Measurements from ENCODE around the gene RASA2. TPM values are rescaled to one million over a fixed set of nuclear protein-coding genes. Genes with fewer than 3 reads are reported as not detected.

Gene RASA2
- total and polyA plus RNA-seq, 2 experiments from 2014 or later, result 16.6 to 28.6 TPM

DNA sequence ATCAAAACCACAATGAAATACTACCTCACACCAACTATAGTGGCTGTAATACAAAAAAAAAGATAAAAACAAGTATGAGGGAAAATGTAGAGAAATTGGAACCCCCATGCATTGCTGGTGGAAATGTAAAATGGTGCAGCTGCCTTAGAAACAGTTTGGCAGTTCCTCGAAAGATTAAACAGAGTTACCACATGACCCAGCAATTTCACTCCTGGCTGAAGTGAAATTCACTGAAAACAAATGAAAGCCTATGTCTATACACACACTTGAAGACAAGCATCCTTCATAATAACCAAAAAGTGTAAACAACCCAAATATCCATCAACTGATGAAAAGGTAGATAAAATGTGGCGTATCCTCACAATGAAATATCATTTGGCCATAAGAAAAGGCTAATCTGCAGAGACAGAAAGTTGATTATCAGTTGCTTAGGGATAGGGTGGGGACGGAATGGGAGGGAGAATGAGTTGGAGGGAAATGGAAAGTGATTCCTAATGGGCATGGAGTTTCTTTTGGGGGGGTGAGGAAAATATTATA is 20.1 kb upstream of the RASA2 start (continued):
- TF ChIP-seq, protein P1, sequence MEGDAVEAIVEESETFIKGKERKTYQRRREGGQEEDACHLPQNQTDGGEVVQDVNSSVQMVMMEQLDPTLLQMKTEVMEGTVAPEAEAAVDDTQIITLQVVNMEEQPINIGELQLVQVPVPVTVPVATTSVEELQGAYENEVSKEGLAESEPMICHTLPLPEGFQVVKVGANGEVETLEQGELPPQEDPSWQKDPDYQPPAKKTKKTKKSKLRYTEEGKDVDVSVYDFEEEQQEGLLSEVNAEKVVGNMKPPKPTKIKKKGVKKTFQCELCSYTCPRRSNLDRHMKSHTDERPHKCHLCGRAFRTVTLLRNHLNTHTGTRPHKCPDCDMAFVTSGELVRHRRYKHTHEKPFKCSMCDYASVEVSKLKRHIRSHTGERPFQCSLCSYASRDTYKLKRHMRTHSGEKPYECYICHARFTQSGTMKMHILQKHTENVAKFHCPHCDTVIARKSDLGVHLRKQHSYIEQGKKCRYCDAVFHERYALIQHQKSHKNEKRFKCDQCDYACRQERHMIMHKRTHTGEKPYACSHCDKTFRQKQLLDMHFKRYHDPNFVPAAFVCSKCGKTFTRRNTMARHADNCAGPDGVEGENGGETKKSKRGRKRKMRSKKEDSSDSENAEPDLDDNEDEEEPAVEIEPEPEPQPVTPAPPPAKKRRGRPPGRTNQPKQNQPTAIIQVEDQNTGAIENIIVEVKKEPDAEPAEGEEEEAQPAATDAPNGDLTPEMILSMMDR (conservative IDR thresholded peaks at IDR 0.05; ENCODE audit: low read depth in 2 of 2), result no peak
- no peak for TF ChIP-seq EZH2phosphoT487 (IDR thresholded peaks at IDR 0.05; ENCODE audit: unreplicated experiment)
- TF ChIP-seq ZNF114 (CRISPR knock-in tag; IDR thresholded peaks at IDR 0.05), result no peak
- TF ChIP-seq, protein P2, sequence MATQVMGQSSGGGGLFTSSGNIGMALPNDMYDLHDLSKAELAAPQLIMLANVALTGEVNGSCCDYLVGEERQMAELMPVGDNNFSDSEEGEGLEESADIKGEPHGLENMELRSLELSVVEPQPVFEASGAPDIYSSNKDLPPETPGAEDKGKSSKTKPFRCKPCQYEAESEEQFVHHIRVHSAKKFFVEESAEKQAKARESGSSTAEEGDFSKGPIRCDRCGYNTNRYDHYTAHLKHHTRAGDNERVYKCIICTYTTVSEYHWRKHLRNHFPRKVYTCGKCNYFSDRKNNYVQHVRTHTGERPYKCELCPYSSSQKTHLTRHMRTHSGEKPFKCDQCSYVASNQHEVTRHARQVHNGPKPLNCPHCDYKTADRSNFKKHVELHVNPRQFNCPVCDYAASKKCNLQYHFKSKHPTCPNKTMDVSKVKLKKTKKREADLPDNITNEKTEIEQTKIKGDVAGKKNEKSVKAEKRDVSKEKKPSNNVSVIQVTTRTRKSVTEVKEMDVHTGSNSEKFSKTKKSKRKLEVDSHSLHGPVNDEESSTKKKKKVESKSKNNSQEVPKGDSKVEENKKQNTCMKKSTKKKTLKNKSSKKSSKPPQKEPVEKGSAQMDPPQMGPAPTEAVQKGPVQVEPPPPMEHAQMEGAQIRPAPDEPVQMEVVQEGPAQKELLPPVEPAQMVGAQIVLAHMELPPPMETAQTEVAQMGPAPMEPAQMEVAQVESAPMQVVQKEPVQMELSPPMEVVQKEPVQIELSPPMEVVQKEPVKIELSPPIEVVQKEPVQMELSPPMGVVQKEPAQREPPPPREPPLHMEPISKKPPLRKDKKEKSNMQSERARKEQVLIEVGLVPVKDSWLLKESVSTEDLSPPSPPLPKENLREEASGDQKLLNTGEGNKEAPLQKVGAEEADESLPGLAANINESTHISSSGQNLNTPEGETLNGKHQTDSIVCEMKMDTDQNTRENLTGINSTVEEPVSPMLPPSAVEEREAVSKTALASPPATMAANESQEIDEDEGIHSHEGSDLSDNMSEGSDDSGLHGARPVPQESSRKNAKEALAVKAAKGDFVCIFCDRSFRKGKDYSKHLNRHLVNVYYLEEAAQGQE (IDR thresholded peaks at IDR 0.05; ENCODE audit: unreplicated experiment), result no peak
- TF ChIP-seq ZNF331 (CRISPR knock-in tag; IDR thresholded peaks at IDR 0.05; ENCODE audit: low read depth), result no peak
- no peak for TF ChIP-seq NANOG (IDR thresholded peaks at IDR 0.05; ENCODE audit: borderline replicate concordance)

DNA sequence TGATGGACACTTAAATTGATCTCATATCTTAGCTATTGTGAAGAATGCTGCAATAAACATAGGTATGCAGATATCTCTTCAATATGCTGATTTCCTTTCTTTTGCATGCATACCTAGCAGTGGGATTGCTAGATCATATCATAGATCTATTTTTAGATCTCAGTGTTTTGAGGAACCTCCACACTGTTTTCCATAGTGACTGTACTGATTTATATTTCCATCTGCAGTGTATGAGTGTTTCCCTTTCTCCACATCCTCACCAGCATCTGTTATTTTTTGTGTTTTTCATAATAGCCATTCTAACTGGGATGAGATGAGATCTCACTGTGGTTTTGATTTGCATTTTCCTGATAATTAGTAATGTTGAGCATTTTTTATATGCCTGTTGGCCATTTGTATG is 17.1 kb upstream of the RASA2 start:
- no peaks in the 10 kb centered on the region for H3K36me3 ChIP-seq (ENCODE audit: insufficient read depth)
- Mint-ChIP-seq H3K9me3 (peaks cover 9% of the 10 kb centered on the region), H3K4me3 (no peak overlapping the region), H3K27me3 (ENCODE audit: insufficient read depth, low read depth, poor library complexity) (no peaks in the 10 kb centered on the region), H3K36me3 (ENCODE audit: low read depth) (no peaks in the 10 kb centered on the region; the same call in 1 of the 3 replicates), H3K4me1 (no peaks in the 10 kb centered on the region), H3K27ac (no peak overlapping the region)
- no peaks in the 10 kb centered on the region for H3K4me1 ChIP-seq (ENCODE audit: insufficient read depth)
- H3K27me3 ChIP-seq (ENCODE audit: insufficient read depth), result no peaks in the 10 kb centered on the region
- no peak overlapping the region for H3K4me3 ChIP-seq
- no peaks in the 10 kb centered on the region for H4K20me1 ChIP-seq (replicated peaks; ENCODE audit: insufficient read depth)
- no peak overlapping the region for H3K27ac ChIP-seq (ENCODE audit: low read depth)
- no peaks in the 10 kb centered on the region for H3K79me2 ChIP-seq (replicated peaks; ENCODE audit: insufficient read depth)
- no peak overlapping the region for H2AFZ ChIP-seq
- ATAC-seq (no peak), DNase-seq (ENCODE audit: low spot score) (no peak)
- H3K9me2 ChIP-seq (ENCODE audit: insufficient read depth), result no peaks in the 10 kb centered on the region
- no peak overlapping the region for H3K4me2 ChIP-seq
- H3F3A ChIP-seq (replicated peaks; ENCODE audit: low read depth), result no peaks in the 10 kb centered on the region
- no peak for TF ChIP-seq EZH2phosphoT487 (IDR thresholded peaks at IDR 0.05; ENCODE audit: unreplicated experiment)
- no peak for TF ChIP-seq ZNF114 (CRISPR knock-in tag; IDR thresholded peaks at IDR 0.05)
- TF ChIP-seq, protein P1 (conservative IDR thresholded peaks at IDR 0.05; ENCODE audit: low read depth in 2 of 2), result no peak
- TF ChIP-seq JUNB (IDR thresholded peaks at IDR 0.05; ENCODE audit: unreplicated experiment), result no peak
- TF ChIP-seq, protein P3, sequence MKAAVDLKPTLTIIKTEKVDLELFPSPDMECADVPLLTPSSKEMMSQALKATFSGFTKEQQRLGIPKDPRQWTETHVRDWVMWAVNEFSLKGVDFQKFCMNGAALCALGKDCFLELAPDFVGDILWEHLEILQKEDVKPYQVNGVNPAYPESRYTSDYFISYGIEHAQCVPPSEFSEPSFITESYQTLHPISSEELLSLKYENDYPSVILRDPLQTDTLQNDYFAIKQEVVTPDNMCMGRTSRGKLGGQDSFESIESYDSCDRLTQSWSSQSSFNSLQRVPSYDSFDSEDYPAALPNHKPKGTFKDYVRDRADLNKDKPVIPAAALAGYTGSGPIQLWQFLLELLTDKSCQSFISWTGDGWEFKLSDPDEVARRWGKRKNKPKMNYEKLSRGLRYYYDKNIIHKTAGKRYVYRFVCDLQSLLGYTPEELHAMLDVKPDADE (IDR thresholded peaks at IDR 0.05), result no peak
- TF ChIP-seq, protein P2 (IDR thresholded peaks at IDR 0.05; ENCODE audit: unreplicated experiment), result no peak
- TF ChIP-seq POLR2AphosphoS5 (IDR thresholded peaks at IDR 0.05; ENCODE audit: low read depth), result no peak
- no peak for TF ChIP-seq EZH2 (IDR thresholded peaks at IDR 0.05; ENCODE audit: low read depth, unreplicated experiment)
- no peak for TF ChIP-seq ZNF331 (CRISPR knock-in tag; IDR thresholded peaks at IDR 0.05; ENCODE audit: low read depth)
- TF ChIP-seq CREB1 (CRISPR knock-in tag; IDR thresholded peaks at IDR 0.05; ENCODE audit: low read depth), result no peak
- TF ChIP-seq NANOG (IDR thresholded peaks at IDR 0.05; ENCODE audit: borderline replicate concordance), result no peak

Data from GM23338 (cell line).